NCI-H2227 (cell line): ENCODE data around the gene MAGI1.
"Not testable (repeated sequence)": the region's sequence is repeated elsewhere in the genome, so short reads cannot be mapped to it uniquely, and the experiment has no call there.

Source experiments
- DNase-seq: peaks from one replicate; lab custom pipeline; 2025; ENCODE audit not compliant: unreplicated experiment; lab: John Stamatoyannopoulos, UW

The MAGI1 gene

GRCh38 chr3:65886391-65886790 lies 152.3 kb downstream of the MAGI1 start:
- DNase-seq: peak; percentile 3

GRCh38 chr3:65884071-65884470 lies 154.6 kb downstream of the MAGI1 start:
- DNase-seq: no peak

- DNase-seq: peak; percentile 12
Observed at GRCh38 chr3:65883613-65884012, 155.1 kb downstream of the MAGI1 start.

DNA sequence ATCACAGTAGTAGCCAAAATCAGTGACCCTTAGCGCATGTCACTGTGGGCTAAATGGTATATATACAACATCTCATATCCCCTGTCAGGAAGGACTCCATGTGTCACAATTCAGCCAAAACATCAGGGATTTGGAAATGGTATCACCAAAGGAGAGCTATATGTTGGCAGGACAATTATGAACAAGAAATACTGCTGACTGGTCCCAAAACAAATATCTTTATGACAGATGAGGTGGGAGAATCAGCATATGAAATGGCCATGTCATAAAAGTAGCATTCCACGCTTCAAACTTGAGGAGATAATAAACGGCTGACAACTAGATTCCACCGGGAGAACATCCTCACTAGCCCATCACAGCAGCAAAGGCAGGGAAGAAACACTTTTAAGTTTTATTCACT lies 158.4 kb downstream of the MAGI1 start:
- DNase-seq: no peak

- DNase-seq: no peak
Observed at GRCh38 chr3:65879372-65879771, 159.3 kb downstream of the MAGI1 start.

- no peak for DNase-seq
Observed at GRCh38 chr3:65878831-65879230, 159.9 kb downstream of the MAGI1 start.

DNA sequence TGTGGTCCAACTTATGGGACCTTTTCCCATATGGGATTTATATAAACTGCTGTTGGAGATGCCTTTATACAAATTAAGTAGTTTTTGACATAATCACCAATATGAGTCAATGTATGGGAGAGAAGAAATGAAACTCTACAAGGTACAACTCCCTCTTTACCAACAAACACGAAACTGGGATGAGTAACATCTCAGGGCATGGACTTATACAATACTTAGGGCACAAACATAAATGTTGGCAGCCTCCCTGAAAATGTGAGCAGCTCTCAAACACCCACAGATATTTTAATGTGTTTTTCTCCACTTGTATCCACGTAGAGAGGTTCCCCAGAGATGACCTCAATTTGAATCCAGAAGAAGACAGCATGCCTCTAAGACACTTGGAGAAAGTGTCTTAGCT lies 161.6 kb downstream of the MAGI1 start:
- no peak for DNase-seq

- DNase-seq: no peak
Observed at GRCh38 chr3:65876028-65876420, 162.7 kb downstream of the MAGI1 start.

GRCh38 chr3:65875393-65876027 lies 163.2 kb downstream of the MAGI1 start:
- DNase-seq: no peak

DNA sequence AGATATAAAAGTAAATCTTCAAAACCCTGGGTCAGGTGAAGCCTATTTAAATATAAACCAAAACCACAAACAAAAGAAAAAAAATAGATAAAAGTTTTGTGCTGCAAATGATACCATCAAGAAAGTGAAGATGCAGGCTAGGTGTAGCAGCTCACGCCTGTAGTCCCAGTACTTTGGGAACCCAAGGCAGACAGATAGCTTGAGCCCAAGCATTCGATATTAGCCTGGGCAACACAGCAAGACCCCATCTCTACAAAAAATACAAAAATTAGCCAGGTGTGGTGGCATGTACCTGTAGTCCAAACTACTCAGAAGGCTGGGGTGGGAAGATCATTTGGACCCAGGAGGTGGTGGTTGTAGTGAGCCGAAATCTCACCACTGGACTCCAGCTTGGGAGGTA lies 164.8 kb downstream of the MAGI1 start:
- DNase-seq: no peak

- no peak for DNase-seq
Observed at GRCh38 chr3:65873028-65873427, 165.7 kb downstream of the MAGI1 start.

- peak; percentile 47 for DNase-seq
Observed at GRCh38 chr3:65871305-65872141, 167.2 kb downstream of the MAGI1 start.

DNA sequence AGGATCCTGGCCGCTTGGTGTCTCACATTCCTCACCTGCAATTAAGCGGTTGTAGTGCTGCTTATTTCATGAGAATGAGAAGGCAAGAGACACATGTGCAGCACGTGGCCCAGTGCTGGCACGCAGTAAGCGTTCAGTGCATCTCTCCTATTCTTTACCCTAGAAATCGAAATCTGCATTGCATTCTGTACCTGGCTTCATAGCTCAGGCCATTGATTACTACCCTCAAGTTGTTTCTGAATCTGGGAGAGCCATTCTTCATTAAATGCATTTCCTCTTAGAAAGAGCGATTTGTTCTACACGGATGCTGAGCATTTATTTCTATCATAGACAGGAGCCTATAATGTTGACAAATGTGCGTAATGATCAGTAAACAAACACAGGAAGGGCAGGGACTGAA lies 168.9 kb downstream of the MAGI1 start:
- no peak for DNase-seq

DNA sequence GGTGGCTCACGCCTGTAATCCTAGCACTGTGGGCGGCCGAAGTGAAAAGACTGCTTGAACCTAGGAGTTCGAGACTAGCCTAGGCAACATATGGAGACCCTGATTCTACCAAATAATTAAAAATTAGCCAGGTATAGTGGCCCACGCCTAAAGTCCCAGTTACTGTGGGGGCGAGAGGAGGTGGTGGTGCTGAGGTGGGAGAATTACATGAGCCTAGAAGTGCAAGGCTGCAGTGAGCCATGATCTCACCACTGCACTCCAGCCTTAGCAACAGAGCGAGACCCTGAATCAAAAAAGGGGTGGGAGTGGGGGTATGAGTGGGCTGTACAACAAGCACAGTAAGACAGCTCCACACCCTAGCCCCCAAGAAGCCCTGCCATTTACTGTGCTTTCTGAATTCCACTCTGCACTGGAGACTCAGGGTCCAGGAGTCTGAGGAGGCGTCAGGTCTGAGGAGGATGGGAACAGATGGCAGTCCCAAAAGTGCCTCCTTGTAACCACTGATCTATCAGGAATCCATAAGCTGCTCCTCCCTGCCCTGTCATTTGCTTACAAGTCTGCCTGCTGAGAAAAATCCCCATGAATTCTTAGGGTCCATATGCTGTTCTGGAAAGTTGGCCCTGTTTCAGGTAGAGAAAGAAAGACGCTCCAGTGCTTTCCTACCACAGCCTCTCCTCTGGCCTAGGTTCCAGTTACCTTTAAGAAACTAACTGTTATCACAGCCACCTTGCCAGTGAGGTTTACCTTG lies 171.1 kb downstream of the MAGI1 start:
- no peak for DNase-seq

DNA sequence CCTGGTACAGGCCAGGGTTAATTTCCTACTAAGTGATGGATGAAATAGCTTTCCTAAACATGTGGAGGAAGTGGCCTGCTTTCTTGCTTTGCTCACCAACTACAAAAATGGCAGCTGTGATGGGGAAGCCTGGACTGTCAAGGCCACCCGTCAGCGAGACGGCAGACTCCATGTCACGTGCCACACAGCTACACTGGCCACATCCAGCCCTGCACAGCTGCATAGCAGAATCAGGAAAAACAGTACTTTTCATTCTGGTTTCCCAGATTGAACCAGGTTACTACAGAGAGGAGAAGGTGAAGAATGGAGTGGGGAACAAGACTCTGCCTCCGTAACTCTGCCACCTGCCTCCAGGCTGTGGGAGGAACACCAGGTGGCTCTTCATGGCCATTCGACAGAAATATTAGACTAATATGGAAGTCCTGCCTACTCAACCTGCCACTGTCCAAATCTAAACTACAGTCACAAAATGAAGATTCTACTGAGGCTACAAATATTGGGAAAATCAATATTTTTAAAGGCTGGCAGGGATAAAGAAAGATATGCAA lies 174.3 kb downstream of the MAGI1 start:
- DNase-seq: no peak

DNA sequence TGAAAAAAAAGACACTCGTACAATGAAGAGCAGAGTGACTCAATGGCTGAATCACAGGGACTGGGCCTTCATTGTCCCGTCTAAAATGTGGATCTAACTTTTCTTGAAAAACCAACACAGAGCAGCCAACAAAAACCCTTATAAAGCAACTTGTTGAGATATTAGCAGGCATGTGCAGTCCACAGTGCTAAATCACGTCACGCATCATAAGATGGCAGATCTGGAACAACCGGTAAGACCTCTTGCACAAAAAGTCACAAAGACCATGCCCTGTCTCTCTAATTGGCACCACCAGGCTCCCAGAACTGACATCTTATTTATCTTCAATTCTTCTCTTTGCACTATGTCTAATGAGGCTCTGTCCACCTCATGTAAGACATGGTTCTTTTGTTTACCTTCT lies 177.0 kb downstream of the MAGI1 start:
- no peak for DNase-seq

GRCh38 chr3:65859612-65860011 lies 179.1 kb downstream of the MAGI1 start:
- not testable (repeated sequence) for DNase-seq

GRCh38 chr3:65858749-65859148 lies 180.0 kb downstream of the MAGI1 start:
- no peak for DNase-seq

- no peak for DNase-seq
Observed at GRCh38 chr3:65857327-65857726, 181.4 kb downstream of the MAGI1 start.

DNA sequence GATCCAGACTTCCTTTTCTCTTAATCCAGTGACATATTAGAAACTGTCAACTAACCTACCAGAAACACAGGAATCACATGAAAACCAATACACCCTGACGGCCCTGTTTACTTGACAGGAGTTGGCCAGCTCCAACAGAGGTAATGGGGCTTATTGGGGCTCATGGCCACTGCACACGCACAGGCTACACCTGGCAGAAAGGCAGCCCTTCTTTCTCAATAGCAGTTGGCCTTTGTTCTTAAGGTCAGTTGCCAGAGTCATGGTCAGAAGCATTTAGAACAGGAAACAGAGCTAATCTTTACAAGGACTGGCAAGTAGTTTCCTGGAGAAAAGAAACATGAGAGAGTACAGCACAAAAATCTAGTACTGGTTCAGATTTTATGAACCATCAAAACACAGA lies 181.8 kb downstream of the MAGI1 start:
- DNase-seq: no peak

DNA sequence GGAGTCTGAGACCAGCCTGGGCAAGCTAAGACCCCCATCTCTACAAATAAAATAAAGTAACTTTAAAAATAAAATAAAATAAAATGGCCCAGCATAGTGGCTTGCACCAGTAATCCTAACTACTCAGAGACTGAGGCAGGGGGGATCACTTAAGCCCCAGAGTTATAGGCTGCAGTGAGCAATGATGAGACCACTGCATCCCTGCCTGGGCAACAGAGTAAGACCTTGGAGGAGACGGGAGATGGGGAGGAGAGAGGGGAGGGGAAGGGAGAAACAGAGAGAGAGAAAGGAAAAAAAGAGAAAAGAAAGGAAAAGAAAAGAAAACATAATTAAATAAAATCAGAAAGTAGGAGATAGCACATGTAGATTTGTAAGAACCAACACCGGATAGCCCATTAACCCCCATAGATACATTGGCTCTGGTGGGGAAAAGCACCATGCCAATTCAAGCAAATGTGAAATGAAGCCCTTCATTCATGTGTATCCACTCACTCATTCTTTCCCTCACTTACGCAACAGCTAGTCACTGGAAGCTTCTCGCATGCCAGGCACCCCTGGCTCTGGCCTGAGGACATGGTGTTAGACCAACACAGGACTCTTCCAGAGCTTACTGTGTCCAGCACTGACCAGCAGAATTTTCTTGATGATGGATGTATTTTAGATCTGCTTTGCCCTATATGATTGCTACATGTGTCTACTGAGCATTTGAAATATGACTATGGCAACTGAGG lies 183.2 kb downstream of the MAGI1 start:
- DNase-seq: no peak
